ENCODE results near the gene ARID3A.

ARID3A gene

DNA sequence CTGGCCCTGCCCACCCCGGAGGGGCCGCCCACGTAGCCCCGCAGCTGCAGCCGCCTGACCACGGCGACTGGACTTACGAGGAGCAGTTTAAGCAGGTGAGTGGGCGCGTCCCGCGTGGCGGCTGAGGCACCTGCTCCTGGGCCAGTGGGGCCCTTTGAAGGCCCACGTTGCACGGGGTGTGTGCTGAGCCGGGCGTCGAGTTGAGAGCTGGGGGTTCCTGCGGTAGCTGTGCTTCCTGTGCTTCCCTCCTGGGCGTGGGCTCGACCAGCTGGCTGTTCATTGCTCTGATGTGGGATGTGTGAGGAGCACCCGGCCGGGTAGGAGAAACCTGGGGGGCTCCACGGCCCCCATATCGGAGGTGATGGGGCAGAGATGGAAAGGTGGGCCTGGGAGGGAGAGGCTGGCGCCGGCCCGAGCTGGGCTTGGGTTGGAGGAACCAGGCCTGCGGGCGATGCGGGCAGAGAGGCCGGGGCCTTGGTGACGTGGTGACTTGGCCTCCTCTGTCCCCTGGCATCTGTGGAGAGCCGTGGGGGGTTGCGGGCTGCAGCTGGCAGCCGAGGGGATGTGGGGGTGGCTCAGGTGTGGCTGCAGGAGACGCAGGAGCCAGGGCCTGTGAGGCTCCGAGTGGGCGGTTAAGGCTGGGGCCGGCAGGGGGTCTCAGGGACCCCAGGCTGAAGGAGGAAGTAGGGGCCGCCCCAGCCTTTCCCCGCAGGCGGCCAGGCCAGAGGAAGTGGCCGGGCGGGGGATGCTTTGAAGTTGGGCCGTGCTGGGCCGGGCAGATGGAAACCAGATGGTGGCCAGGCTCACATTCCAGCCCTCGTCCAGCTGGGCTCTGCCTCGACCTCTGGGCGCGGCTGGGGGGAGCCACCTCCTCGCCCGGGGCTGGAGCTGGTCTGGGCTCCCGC is 7.1 kb downstream of the ARID3A start:
- no peak for DNase-seq

DNA sequence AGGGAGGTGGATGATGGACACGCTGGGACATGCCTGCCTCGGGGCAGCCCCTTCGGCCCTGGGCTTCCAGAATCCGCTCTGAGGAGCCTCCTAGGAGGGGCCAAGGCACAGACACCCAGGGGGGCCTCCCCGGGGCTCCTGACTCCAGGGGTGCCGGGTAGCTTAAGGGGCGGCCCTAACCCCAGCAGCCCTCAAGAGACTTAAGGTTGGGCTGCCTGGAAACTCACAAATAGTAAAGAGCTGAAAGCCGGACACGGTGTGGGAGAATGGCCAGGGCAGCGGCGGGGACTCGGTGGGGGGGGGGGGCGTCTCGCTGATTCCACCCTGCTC is 7.7 kb downstream of the ARID3A start:
- DNase-seq, result no peak

DNA sequence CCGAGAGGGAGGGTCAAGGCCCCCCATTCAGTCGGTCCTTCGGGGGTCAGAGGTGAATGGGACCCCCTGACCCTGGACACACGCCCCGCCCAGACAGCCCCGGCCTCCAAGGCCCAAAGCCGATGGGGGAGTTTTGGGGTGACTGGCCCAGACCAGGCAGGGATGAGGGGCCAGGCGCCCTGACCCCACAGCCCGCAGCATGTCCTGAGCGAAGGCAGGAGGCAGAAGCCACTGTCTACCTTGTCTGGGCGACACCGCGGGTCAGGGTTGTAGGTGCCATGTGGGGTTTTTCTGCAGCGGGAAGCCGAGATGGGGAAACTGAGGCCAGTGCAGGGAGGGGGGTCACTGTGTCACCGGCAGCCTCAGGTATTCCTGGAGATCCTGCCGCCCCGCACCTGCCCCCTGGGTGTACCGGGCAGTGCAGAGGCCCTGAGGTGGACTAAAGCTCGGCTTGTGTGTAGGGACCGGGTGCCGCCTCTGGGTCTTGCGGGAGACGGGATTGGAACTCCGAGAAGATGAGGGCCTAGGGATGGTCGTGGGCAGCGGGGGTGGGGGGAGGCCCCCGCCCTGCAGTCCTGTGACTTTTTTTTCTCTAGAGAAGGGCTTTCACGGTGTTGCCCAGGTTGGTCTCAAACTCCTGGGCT is 8.5 kb downstream of the ARID3A start:
- DNase-seq, result no peak

DNA sequence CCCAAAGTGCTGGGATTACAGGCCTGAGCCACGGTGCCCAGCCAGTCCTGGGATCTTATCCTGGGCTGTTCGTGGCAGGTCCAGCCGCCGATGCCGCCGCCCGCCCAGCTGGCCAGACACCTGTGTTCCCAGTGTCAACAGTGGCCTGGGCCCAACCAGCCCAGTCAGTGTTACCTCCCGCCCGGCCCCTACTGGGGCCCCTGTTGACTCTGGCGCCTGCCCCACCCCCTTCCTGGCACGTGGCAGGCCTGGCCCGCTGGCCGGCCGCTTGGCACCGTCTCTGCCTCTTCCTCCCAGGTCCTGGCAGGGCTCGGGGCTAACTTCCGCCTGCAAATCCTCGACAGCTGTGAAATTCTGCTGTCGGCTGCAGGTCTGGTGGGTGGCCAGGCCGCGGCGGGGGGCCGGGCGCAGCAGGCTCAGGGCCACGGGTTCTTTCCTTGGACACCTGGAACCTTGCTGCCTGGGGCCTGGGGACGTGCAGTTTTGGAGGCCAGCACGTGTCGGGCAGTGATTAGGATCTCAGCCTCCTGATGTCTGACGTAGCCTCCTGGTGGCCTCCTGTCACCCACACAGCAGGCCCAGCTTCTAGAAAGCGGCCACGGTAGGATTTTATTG is 9.1 kb downstream of the ARID3A start:
- peak; percentile 93 for DNase-seq

DNA sequence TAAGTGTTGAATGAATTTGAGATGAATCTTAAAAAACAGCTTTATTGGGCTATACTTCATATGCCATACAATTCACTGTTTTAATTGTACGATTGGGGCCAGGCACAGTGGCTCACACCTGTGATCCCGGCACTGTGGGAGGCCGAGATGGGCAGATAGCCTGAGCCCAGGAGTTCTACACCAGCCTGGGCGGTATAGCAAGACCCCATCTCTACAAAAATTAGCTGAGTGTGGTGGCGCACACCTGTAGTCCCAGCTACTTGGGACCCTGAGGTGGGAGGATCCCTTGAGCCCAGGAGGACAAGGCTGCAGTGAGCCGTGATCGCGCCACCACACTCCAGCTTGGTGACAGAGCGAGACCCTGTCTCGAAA is 10.3 kb downstream of the ARID3A start:
- DNase-seq, result no peak

DNA sequence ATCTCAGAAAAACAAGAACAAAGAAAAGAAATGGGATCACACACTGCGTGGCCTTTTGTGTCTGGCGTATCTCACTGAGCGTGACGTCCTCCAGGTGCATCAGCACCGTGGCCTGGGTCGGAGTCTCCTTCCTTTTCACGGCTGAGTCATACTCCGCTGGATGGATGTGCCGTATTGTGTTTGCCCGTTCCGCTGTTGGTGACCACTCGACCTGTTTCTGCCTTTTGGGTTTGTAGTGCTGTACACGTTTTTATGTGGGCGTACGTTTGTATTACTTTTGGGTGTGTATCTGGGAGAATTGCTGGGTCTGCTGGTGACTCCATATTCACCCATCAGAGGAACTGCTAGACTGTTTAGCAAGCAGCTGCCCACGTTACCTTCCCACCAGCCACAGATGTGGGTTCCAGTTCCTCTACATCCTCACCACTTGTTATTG is 11.4 kb downstream of the ARID3A start:
- no peak for DNase-seq

DNA sequence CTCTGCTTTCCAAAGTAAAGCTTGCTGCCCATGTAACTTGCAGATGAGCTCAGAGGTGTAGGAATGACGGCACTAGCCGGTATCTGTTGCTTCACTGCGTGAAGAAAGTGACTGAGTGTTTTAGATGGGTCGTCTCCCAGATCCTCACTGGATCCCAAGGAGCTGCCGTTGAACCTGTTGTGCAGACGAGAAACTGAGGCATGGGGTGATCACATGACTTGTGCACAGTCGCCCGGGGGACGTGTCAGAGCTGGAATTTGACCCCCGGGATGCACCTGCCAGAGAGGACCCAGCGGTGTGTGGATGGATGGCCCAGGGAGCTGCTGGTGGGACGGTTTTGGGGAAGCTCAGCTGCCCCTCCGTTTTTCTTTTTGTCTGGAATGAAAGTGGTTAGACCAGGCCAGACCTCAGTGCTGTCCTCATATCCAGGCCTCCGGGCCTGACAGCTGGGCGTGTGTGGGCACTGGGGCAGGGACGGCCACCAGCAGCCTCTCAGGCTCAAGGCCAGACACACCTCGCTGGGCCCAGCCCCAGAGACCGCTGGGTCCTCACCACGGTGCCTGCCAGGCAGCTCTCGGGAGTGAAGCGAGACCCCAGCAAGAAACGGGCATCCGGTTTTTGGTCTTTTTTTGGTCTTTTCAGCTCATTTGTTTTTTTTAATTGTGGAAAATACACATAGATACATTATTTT is 12.5 kb downstream of the ARID3A start:
- DNase-seq, result no peak

DNA sequence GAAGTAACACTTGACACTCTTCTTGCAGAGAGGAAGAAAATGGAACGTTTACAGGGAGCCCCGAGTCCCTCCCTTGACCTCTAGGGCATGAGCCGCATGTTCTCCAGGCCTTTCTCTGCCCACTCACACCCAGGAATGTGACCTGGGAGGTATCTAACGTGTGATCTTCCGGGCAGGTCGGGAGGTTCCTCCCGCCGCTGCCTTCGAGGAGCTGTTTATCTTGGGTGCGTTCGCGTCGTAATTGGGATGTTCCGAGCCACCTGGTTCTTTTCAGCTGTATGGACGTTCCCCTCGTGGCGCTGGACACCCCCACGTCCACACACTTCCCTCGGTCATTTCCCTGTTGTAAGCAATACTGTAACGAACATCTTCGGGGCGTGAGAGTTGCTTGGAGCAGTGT is 13.6 kb downstream of the ARID3A start:
- DNase-seq, result no peak

DNA sequence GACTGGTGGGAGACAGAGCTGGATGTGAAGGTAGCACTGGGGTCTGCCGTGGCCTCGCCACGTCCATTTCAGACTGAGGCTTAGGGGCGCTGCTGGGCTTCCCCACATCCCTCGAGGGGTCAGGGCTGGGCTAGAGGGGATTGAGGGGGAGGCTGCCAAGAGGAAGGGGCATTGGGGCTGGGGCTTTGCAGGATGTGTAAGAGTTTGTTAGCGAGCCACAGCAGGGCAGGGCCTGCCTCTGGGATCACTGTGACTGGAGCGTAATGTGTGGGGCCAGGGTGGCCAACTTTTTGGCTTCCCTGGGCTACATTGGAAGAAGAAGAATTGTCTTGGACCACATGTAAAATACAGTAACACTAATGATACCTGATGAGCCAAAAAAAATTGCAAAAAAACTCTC is 14.1 kb downstream of the ARID3A start:
- no peak for DNase-seq

DNA sequence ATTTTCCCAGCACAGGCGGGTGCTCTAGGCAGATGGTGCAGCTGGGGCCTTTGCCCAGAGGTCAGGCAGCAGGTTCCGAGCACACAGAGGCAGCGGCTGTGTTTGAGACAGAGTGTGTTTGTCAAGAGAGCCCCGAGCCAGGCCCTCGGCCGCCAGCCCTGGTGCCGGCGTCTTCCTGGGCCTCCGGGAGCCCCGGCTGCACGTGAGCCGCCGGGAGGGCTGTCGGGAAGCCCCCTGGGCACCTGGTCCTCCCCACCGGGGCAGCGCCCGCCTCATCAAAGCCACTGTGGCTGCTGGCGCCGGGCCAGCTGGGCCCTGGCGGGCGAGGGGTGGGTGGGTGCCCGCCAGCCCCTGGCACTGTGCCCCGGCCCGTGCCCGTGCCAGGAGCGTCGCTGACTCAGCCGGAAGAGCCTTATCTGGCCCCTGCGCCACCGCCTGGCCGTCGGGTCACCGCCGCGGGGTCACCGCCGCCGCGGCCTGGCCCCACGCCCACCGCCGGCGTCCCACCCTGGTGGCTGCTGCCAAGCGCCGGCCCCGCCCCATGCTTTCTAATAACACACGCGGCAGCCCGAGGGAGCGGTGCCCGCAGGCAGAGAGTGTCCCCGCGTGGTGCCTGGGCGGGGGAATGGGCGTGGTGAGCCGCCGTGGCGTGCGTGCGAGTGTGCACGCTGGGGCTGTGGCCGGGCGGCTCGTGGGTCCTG is 14.9 kb downstream of the ARID3A start:
- DNase-seq, result peak; percentile 97

DNA sequence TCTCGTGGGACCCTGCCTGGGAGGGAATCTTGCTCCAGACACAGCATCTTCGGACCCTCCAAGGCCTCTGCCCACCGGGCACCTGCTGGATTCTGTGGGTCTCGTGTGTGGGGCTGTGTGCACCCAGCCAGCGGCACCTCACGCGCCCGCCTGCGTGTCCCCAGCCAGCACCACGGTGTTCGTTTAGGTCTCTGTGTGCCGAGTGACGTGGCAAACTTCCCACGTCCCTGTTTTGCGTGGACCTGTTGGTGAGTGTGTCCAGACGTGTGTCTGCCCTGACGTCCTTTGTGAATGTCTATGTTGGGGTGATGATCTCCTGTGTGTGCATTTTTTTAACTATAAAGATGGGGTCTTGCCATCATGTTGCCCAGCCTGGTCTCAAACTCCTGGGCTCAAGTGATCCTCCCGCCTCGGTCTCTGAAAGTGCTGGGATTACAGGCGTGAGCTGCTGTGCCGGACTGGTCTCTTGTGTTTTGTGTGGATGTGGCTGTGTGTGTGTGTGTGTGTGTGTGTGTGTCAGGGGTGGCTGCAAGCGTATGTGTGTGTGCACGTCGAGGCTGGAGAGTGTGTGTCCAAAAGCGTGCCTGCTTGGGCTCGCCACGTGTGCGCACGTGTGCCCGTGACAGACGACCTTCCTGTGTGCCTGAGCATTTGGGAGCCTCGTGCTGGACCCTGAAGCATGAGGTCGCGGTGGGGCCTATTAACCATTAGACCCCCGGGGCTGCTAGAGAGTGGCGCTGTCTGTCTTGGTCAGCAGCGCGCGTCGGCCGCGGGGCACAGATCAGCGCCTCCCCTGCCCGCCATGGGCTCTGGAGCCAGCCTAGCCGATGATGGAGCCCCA is 15.7 kb downstream of the ARID3A start:
- no peak for DNase-seq

DNA sequence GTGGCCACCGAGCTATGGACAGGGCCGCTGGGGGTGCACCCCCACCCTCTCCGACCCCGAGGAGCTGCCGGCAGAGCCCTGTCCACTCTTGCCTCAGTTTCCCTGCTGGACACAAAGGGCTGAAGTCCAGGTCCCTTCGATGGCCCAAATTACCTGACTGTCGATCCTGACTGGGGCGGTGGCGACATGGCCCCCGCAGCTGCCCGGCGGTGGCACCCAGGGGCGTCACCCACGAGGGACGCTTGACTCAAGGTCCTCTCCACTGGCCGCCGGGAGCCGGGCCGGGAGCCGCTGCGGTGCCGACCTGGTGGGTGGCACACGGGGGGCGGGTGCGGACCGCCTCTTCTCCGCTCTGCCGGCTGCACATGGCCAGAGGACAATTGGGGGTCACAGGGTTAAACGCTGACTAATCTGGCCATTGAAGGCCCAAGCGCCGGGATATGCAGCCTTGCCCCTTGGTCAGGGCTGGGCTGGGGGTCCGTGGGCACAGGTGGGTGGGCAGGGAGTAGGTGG is 16.4 kb downstream of the ARID3A start:
- no peak for DNase-seq

DNA sequence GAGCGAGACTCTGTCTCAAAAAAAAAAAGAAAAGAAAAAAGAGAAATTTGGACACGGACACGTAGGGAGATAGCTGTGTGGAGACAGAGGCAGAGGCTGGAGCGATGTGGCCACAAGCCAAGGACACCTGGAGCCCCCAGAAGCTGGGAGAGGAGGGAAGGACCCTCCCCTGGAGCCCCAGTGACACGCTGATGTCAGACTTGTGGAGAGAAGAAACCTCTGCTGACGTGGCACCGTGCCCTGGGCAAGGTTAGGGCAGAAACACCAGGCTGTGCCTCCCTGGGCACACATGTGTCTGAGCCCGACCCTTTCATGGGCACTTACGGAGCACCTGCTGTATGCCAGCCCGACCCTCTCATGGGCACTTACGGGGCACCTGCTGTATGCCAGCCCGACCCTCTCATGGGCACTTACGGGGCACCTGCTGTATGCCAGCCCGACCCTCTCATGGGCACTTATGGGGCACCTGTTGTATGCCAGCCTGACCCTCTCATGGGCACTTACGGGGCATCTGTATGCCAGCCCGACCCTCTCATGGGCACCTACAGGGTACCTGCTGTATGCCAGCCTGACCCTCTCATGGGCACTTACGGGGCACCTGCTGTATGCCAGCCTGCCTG is 17.8 kb downstream of the ARID3A start:
- no peak for DNase-seq

DNA sequence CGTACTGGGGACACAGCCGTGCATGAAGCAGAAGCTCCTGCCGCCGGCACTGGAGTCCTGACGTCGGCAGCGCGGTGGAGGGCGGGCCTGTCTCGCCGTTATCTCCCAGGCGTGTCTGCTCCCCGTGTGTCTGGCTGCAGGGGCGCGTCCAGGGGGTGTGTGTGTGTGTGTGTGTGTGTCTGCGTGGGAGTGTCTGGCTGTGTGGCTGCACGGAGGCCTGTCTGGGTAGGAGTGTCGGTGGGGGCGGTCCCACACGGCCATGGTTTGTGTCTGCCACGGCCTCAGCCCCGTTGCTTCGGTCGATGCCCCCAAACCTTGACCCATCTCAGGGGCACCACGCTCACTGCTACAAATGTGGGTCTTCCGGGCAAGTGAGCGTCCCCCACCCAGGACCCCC is 18.3 kb downstream of the ARID3A start:
- DNase-seq, result no peak

DNA sequence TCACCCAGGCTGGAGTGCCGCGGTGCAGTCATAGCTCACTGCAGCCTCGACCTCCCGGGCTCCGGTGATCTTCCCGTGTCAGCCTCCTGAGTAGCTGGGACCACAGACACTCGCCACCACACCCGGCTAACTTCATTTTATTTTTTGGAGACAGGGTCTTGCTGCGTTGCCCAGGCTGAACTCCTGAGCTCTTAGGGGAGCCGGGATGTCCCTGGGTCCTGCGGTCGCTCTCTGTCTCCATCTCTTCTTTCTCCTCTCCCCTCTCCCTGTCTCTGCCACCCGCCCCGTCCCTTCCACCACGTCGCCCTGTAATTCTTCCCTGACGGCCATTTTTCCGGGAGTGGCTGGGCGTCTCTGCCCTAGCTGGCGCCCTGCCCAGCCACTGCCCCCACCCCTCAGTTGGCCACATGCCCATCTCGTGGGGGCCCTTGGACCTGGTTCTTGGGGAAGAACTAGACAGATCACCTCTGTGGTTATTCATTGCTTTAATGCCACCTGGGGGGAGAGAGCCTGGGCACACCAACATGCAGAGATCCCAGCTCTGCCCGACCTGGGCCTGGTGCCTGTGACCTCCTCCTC is 18.9 kb downstream of the ARID3A start:
- peak; percentile 18 for DNase-seq

DNA sequence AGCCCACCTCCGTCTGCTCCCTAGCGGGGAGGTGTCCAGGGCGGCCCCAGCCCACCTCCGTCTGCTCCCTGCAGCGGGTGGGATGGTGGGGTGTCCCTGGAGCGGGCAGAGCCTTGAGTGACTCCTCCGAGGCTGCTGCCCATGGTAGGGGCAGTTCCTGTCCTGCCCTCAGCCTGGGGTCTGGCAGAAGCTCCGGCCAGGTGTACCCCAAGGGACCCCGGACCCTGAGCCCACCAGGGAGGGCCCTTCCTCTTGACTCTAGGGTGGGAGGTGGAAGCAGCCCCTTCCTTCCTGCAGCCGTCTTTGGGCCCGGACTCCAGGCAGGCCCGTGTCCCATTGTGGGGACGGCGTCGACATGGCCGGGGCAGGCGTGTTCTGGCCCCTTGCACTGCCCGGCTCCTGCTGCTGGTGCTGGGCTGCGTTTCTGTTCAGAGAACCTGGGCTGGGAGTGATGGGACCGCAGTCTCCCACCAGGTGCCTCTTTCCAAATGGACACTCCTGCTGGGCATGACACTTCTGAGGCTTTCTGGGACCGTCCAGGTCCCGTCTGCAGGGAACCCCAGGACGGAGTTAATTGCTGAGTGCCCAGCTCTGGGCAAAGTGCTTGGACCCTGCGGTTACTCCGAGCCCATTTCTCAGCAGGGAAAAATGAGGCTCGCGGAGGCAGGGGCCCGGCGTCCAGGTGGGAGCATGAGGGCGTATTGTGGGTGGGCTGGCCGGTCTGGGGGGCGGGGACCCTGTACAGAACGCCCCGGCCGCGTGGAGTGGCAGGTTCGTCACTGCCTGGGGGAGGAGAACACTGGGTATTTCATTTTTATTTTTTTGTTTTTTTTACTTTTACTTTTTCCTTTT is 19.8 kb downstream of the ARID3A start:
- no peak for DNase-seq

DNA sequence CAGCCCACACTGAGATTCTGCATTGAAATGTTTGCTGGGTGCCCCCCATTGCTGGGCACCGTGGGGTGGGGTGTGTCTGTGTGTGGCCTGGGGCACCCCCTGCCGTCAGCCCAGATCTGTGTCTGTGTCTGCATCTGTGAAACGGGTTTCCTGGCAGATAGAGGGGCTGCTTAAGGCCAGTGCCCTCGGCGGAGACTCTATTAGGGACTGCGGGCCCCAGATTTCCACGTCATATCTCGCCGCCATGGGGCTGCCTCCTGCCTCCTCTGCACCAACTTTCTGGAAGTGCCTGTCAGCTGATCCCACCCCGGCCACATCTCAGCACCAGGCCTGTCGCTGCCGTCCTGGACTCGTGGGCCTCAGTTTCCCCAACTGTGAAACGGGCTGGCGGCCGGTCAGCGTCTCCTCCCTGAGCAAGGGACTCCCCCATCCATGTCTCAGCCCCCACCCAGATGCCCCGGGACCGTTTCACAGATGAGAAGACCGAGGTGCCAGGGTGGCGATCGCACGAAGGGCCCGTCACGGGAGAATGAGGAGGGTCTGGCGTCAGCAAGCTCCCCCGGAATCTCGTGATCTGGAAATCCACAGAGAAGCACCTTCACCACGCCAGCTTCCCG is 21.4 kb downstream of the ARID3A start:
- DNase-seq, result no peak

DNA sequence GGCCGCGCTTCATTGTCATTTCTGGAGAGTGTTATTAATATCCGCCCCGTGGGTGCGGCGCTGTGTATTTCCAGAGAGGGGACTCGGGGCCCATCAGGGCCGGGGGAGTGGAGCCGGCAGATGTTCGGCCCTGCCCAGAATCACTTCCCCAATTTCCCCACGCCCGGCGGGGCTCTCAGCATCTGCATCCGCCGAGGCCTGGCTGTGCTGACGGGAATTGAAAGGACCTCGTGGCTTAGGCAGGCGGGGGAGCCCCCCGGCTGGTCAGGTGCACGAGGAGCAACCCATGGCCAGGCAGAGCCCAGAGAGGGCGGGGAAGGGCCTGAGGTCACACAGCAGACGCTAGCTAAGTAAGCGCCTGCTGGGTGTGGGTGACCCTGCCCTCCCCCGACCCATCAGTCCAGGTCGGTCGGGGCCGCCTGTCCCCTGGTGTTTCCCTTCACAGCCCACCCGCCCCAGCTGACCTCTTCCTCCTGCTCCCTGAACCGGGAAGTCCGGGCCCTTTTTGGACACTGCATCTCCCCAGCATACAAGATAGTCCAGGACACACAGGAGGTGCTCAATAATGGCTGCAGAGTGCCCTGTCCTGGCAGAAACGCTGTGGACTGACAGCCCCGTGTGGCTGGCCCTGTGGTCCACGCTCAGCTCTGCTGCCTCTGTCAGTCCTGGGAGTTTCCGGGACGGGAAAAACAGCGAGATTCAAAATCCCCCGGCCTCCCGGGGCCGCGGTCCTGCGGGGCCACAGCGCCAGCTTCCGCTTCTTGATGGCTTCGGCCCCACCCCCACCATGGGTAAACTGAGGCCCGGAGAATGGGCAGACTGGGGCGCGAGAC is 22.1 kb downstream of the ARID3A start:
- no peak for DNase-seq

Data from NCI-H1092 treated with DMSO at 0.1 percent for 48 hours (cell line).